ENCODE measurements around the gene HNRNPF. TPM values are rescaled to one million over a fixed set of nuclear protein-coding genes. Genes with fewer than 3 reads are reported as not detected.
A peak's percentile ranks its signal among the peaks of the same experiment; 100 is the strongest.

HNRNPF gene
- total and polyA plus RNA-seq, 2 of the 8 experiments (the other 6 are each of a cell fraction or from before 2014, with no cell fraction given) = 209 to 389 TPM

DNA sequence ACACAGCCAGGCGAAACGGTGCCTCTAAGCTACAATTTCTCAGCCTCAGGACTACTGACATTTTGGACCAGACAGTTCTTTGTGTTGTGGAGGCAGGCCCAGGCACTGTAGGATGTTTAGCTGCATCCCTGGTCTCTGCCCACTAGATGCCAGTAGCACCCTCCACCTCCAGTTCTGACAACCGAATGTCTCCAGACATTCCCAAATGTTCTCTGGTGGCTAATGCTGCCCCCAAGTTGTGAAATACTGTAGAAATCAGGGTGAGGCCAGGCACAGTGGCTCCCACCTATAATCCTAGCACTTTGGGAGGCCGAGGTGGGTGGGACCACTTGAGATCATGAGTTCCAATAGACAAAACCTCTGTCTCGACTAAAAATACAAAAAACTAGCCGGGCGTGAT is 18.2 kb downstream of the HNRNPF start:
- no peak overlapping the region for H4K91ac ChIP-seq (replicated peaks; ENCODE audit: insufficient read length, low read length)
- H3K4ac ChIP-seq (replicated peaks; ENCODE audit: insufficient read length, low read depth, low read length) = no peak overlapping the region
- CTCF ChIA-PET (ENCODE audit: partially characterized antibody) = interaction anchor here (0.6 to 2.6 kb wide), 10 partner anchors 10 to 201 kb away, joined by 3 to 14 read pairs (median 4); partner anchors contain the start of gene ZNF487
- no peak overlapping the region for H3K27ac ChIP-seq (ENCODE audit: low read depth, low read length)
- FAIRE-seq (no peak), DNase-seq (ENCODE audit: low read depth in 1 of 2, low spot score in 2 of 2) (no peak)
- no peak overlapping the region for H4K5ac ChIP-seq (ENCODE audit: insufficient read length, low read depth, low read length)
- no peaks in the 10 kb centered on the region for H3K27me3 ChIP-seq (replicated peaks in 1 of 4; ENCODE audit: control insufficient read depth in 3 of 4, extremely low read depth in 1 of 4, insufficient read depth in 3 of 4, low read length in 3 of 4)
- H3K56ac ChIP-seq (replicated peaks; ENCODE audit: insufficient read length, low read depth, low read length) = no peak overlapping the region
- no peak overlapping the region for H4K8ac ChIP-seq (ENCODE audit: extremely low read depth, insufficient read depth, low read length)
- H3K36me3 ChIP-seq (ENCODE audit: control insufficient read depth in 2 of 4, insufficient read depth in 4 of 4, low read length in 3 of 4) = peaks cover 48 to 94% (median 81%) of the 10 kb centered on the region in 4 experiments
- 90% methylated on average over 7 of the region's 7 CpGs; no CpG with 5 or more reads in 1 of the 2 experiments for WGBS, 2 experiments (ENCODE audit: extremely low coverage in 1 of 2, insufficient coverage in 1 of 2, insufficient read length in 1 of 2, insufficient replicate concordance in 2 of 2, low coverage in 1 of 2, low lambda C conversion rate in 2 of 2, missing lambda C conversion rate in 1 of 2)
- H3K9me3 ChIP-seq (ENCODE audit: insufficient read depth in 2 of 2, low read depth in 1 of 2, low read length in 1 of 2) = no peaks in the 10 kb centered on the region
- H2BK120ac ChIP-seq (replicated peaks; ENCODE audit: low read depth, low read length) = no peak overlapping the region
- no peak overlapping the region for H2AFZ ChIP-seq (ENCODE audit: low read length)
- no peak overlapping the region for H2BK20ac ChIP-seq (ENCODE audit: low read length)
- no peak overlapping the region for H3K23ac ChIP-seq (ENCODE audit: insufficient read length)
- peaks cover 4% of the 10 kb centered on the region; the same call in 1 of the 2 replicates for H3K23me2 ChIP-seq (ENCODE audit: low read depth, low read length)
- H3K4me3 ChIP-seq (ENCODE audit: extremely low read depth in 1 of 4, insufficient read depth in 2 of 4, low read depth in 3 of 4, low read length in 4 of 4) = no peak overlapping the region
- peaks cover 22% of the 10 kb centered on the region for H3K79me1 ChIP-seq (ENCODE audit: low read depth, low read length)
- no peak overlapping the region for H3K4me2 ChIP-seq (ENCODE audit: insufficient read depth in 1 of 2, low read depth in 2 of 2, low read length in 2 of 2)
- no peak overlapping the region for H2AK5ac ChIP-seq (ENCODE audit: low read depth, low read length)
- no peak overlapping the region for H3K18ac ChIP-seq (ENCODE audit: extremely low read depth, low read length)
- H3K4me1 ChIP-seq (replicated peaks in 1 of 4; ENCODE audit: control insufficient read depth in 3 of 4, insufficient read depth in 4 of 4, low read length in 3 of 4) = peaks cover 0 to 6% (median 4%) of the 10 kb centered on the region in 4 experiments; a peak in 6 of 7 replicates
- no peak overlapping the region for H2BK12ac ChIP-seq (ENCODE audit: low read depth, low read length)
- H4K20me1 ChIP-seq (replicated peaks in 1 of 2; ENCODE audit: control insufficient read depth in 1 of 2, insufficient read depth in 2 of 2, low read length in 2 of 2) = peaks cover 52 to 60% of the 10 kb centered on the region in 2 experiments
- H3K9ac ChIP-seq (replicated peaks in 1 of 4; ENCODE audit: extremely low read depth in 1 of 4, low read depth in 3 of 4, low read length in 3 of 4) = no peak overlapping the region
- peaks cover 38 to 79% of the 10 kb centered on the region in 2 experiments for H3K79me2 ChIP-seq (ENCODE audit: control insufficient read depth in 1 of 2, insufficient read depth in 2 of 2, low read length in 2 of 2)
- POLR2A ChIA-PET (ENCODE audit: partially characterized antibody) = interaction anchor here (0.7 to 2.3 kb wide), 15 partner anchors 10 to 97 kb away, joined by 3 to 21 read pairs (median 4); partner anchors contain the start of gene HNRNPF
- H2BK5ac ChIP-seq (ENCODE audit: low read depth, low read length) = no peak overlapping the region
- no peak overlapping the region for H2BK15ac ChIP-seq (ENCODE audit: low read length)
- H3K14ac ChIP-seq (ENCODE audit: insufficient read length) = no peak overlapping the region
- TF ChIP-seq RAD21 (IDR thresholded peaks at IDR 0.05 in 1 of 2, conservative IDR thresholded peaks at IDR 0.05 in 1 of 2; ENCODE audit: low read depth in 2 of 2, low read length in 2 of 2) (peak; percentile 69 to 78), SUZ12 (IDR thresholded peaks at IDR 0.05; ENCODE audit: low read length) (no peak), CEBPB (IDR thresholded peaks at IDR 0.05; ENCODE audit: low read depth, low read length) (peak; percentile 71; the same call in 1 of the 2 replicates)

All from H1 (cell line).